ENCODE measurements around the gene HSF2BP.

GRCh38 chr21:43574741-43575472, 84.4 kb downstream of the HSF2BP start:
- no peak for TF ChIP-seq BHLHE40 (IDR thresholded peaks at IDR 0.05; ENCODE audit: borderline replicate concordance)
- TF ChIP-seq FOXA1 (IDR thresholded peaks at IDR 0.05): no peak
- TF ChIP-seq HDGF (IDR thresholded peaks at IDR 0.05; ENCODE audit: borderline replicate concordance): no peak
- no peak for TF ChIP-seq ARNT (IDR thresholded peaks at IDR 0.05)
- no peak for TF ChIP-seq CTBP1 (IDR thresholded peaks at IDR 0.05; ENCODE audit: borderline replicate concordance)
- no peak for TF ChIP-seq SP1 (IDR thresholded peaks at IDR 0.05)

Data from HEK293T (cell line).